Activated CD8-positive, alpha-beta T cell treated with anti-CD3 and anti-CD28 coated beads for 36 hours (primary cell): ENCODE measurements around the gene TMIE. TPM values are rescaled to one million over a fixed set of nuclear protein-coding genes. Genes with fewer than 3 reads are reported as not detected.
A peak's percentile ranks its signal among the peaks of the same experiment; 100 is the strongest.

Experiments used
- ATAC-seq: fragments of 200-7000 bp; cut with Tn5 transposase; one replicate; pipeline ENCODE4 v1.10.0; 2021; ENCODE audit warnings: mild to moderate bottlenecking, moderate library complexity
- CTCF ChIA-PET: fragments of 350-600 bp; sonication (Branson Sonifier 250); formaldehyde crosslinking; loops from one replicate; lab custom pipeline; 2021; ENCODE audit warnings: antibody characterized with exemption; lab: Charles Lee
- POLR2A ChIA-PET: fragments of 350-600 bp; sonication (Branson Sonifier 250); formaldehyde crosslinking; loops from one replicate; lab custom pipeline; 2021; ENCODE audit warnings: antibody characterized with exemption; lab: Charles Lee
- DNase-seq: peaks from one replicate; pipeline ENCODE4 v3.0.0-alpha.2; 2020
- H3K27ac Mint-ChIP-seq: one replicate; pipeline ENCODE4 v1.8.0; 2021; ENCODE audit warnings: mild to moderate bottlenecking, mixed read lengths
- H3K27me3 Mint-ChIP-seq: one replicate; pipeline ENCODE4 v1.8.0; 2021; ENCODE audit warnings: mixed read lengths
- H3K36me3 Mint-ChIP-seq: one replicate; pipeline ENCODE4 v1.8.0; 2021; ENCODE audit warnings: low read depth, mixed read lengths
- H3K4me1 Mint-ChIP-seq: one replicate; pipeline ENCODE4 v1.8.0; 2021; ENCODE audit warnings: low read depth, mixed read lengths
- H3K4me3 Mint-ChIP-seq: one replicate; pipeline ENCODE4 v1.8.0; 2021; ENCODE audit warnings: mild to moderate bottlenecking, moderate library complexity, mixed read lengths
- H3K9me3 Mint-ChIP-seq: one replicate; pipeline ENCODE4 v1.8.0; 2021; ENCODE audit warnings: mixed read lengths
- intact Hi-C: fragments of 100-400 bp; cut with micrococcal nuclease; formaldehyde crosslinking; loops from one replicate; pipeline ENCODE4 v1.10.0; 2022
- total RNA-seq, 2 experiments: library from RNA; stranded (reverse); gene quantifications; one replicate each; pipeline ENCODE4 v1.2.3, GENCODE V29; 2021
- TF ChIP-seq, protein P1 (sequence below): fragments of 200-600 bp; IDR thresholded peaks from one replicate; pipeline ENCODE4 v1.8.0; 2022; ENCODE audit warnings: antibody characterized with exemption, mild to moderate bottlenecking

The TMIE gene
- total RNA-seq, 2 experiments from 2014 or later, result 0.81 to 0.90 TPM

- no peak overlapping the region for H3K27ac Mint-ChIP-seq
- ATAC-seq, result no peak
- CTCF ChIA-PET, result no interaction called here
- TF ChIP-seq, protein P1, sequence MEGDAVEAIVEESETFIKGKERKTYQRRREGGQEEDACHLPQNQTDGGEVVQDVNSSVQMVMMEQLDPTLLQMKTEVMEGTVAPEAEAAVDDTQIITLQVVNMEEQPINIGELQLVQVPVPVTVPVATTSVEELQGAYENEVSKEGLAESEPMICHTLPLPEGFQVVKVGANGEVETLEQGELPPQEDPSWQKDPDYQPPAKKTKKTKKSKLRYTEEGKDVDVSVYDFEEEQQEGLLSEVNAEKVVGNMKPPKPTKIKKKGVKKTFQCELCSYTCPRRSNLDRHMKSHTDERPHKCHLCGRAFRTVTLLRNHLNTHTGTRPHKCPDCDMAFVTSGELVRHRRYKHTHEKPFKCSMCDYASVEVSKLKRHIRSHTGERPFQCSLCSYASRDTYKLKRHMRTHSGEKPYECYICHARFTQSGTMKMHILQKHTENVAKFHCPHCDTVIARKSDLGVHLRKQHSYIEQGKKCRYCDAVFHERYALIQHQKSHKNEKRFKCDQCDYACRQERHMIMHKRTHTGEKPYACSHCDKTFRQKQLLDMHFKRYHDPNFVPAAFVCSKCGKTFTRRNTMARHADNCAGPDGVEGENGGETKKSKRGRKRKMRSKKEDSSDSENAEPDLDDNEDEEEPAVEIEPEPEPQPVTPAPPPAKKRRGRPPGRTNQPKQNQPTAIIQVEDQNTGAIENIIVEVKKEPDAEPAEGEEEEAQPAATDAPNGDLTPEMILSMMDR, result no peak
- intact Hi-C loops, result no loop called here
- no peaks in the 10 kb centered on the region for H3K4me1 Mint-ChIP-seq
- no peaks in the 10 kb centered on the region for H3K9me3 Mint-ChIP-seq
- H3K4me3 Mint-ChIP-seq, result no peak overlapping the region
- DNase-seq, result no peak
- POLR2A ChIA-PET, result no interaction called here
- no peaks in the 10 kb centered on the region for H3K36me3 Mint-ChIP-seq
- no peaks in the 10 kb centered on the region for H3K27me3 Mint-ChIP-seq
These were observed 16.3 kb upstream of the TMIE start for GRCh38 chr3:46684891-46685290.

GRCh38 chr3:46685446-46685845 is 15.7 kb upstream of the TMIE start:
- ATAC-seq (no peak), DNase-seq (no peak)
- Mint-ChIP-seq H3K4me1 (no peaks in the 10 kb centered on the region), H3K27me3 (no peaks in the 10 kb centered on the region), H3K36me3 (no peaks in the 10 kb centered on the region), H3K27ac (no peak overlapping the region), H3K9me3 (no peaks in the 10 kb centered on the region), H3K4me3 (no peak overlapping the region)
- ChIA-PET CTCF (no interaction called here), POLR2A (interaction anchor here (0.8 kb wide), 1 partner anchor 205 kb away, joined by 3 read pairs; no protein-coding TSS in a partner anchor)
- TF ChIP-seq, protein P1, result no peak
- intact Hi-C loops, result no loop called here

- H3K4me3 Mint-ChIP-seq, result no peak overlapping the region
- ATAC-seq (no peak), DNase-seq (no peak)
- H3K27ac Mint-ChIP-seq, result no peak overlapping the region
- no peaks in the 10 kb centered on the region for H3K36me3 Mint-ChIP-seq
- H3K27me3 Mint-ChIP-seq, result no peaks in the 10 kb centered on the region
- TF ChIP-seq, protein P1, result no peak
- peaks cover 26% of the 10 kb centered on the region for H3K4me1 Mint-ChIP-seq
- no peaks in the 10 kb centered on the region for H3K9me3 Mint-ChIP-seq
- ChIA-PET POLR2A (no interaction called here), CTCF (interaction anchor here (1.2 to 1.5 kb wide), 2 partner anchors 202 to 204 kb away, joined by 3 to 5 read pairs; no protein-coding TSS in a partner anchor)
- intact Hi-C loops, result no loop called here
These were observed 10.4 kb upstream of the TMIE start for GRCh38 chr3:46690798-46691197.

GRCh38 chr3:46692566-46692990 is 8.6 kb upstream of the TMIE start:
- ChIA-PET CTCF (interaction anchor here (1.0 to 1.8 kb wide), 5 partner anchors 10 to 204 kb away, joined by 3 to 5 read pairs (median 4); no protein-coding TSS in a partner anchor), POLR2A (interaction anchor here (0.9 kb wide), 1 partner anchor 10 kb away, joined by 3 read pairs; no protein-coding TSS in a partner anchor)
- H3K27me3 Mint-ChIP-seq, result no peaks in the 10 kb centered on the region
- peak; percentile 17 for DNase-seq
- intact Hi-C loops, result no loop called here
- no peaks in the 10 kb centered on the region for H3K36me3 Mint-ChIP-seq
- ATAC-seq, result no peak
- TF ChIP-seq, protein P1, result no peak
- H3K4me3 Mint-ChIP-seq, result peak overlapping the region; percentile 70
- H3K9me3 Mint-ChIP-seq, result no peaks in the 10 kb centered on the region
- no peak overlapping the region for H3K27ac Mint-ChIP-seq
- peaks cover 29% of the 10 kb centered on the region for H3K4me1 Mint-ChIP-seq

DNA sequence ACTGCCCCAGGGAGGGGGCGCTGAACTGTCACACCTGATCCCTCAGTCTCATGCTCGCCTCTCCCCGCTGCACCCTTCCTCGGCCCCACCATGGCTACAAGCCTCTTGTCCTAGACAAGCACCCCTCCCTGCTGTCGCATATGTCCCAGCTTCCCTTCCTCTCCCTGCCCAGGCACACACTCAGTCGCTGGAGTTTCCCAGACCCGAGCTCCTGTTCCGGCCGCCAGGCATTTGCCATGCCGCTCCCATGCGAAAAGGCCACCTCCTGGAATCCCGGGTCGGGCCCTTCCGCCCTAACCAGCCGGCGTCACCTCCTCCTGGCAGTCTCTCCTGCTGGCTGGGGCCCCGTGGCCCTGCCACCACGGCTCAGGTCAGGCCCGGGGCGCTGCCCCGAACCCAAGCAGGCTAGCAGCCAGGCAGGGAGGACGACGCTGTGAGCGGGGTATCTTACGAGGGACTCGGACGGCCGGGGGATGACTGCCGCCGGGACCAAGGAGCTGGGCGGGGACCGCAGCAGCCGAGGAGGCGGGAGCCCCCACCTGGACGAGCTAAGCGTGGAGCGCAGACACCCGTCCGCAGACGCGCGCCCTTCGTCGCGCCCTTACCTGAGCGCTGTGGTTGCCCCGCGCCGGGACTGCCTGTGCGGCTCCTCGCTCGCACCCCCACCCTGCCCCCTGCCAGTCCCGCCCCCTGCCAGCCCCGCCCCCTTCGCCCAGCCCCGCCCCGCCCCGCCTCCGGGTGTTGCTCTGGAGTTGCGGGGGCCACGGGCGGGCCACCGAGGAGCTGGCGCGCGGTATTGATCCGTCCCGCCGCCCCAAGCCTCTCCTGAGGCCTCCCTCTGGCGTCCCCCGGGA is 7.9 kb upstream of the TMIE start, which contains the start of gene ALS2CL:
ALS2CL (minus strand) TSS at position 642 of the 854 bp plus-strand sequence. CDS start 4,239 bp downstream, outside the sequence.
- Mint-ChIP-seq H3K9me3 (no peaks in the 10 kb centered on the region), H3K36me3 (no peaks in the 10 kb centered on the region), H3K4me1 (peaks cover 29% of the 10 kb centered on the region), H3K4me3 (peak within 1 kb of the TSS; percentile 70), H3K27me3 (no peaks in the 10 kb centered on the region), H3K27ac (no peak within 1 kb of the TSS)
- DNase-seq (peak; percentile 62), ATAC-seq (peak; percentile 67)
- intact Hi-C loops, result no loop called here
- POLR2A ChIA-PET, result interaction anchor here (0.9 kb wide), 1 partner anchor 11 kb away, joined by 3 read pairs; no protein-coding TSS in a partner anchor
- CTCF ChIA-PET, result interaction anchor here (1.0 to 1.8 kb wide), 5 partner anchors 9 to 204 kb away, joined by 3 to 5 read pairs (median 3); no protein-coding TSS in a partner anchor
- TF ChIP-seq, protein P1, result no peak
